DOHH2 (cell line): ENCODE measurements around the gene PLSCR2.

Source experiments
- CTCF ChIP-seq: fragments of 200-600 bp; sonication (generic); IDR thresholded peaks from one replicate; pipeline ENCODE4 v1.5.1; 2014; ENCODE audit warnings: antibody characterized with exemption, mild to moderate bottlenecking, low read depth, low read length; ENCODE audit not compliant: poor library complexity, severe bottlenecking
- EZH2phosphoT487 ChIP-seq: fragments of 200-600 bp; sonication (generic); IDR thresholded peaks from 2 replicates; pipeline ENCODE4 v1.6.1; 2017; ENCODE audit warnings: borderline replicate concordance, mild to moderate bottlenecking, antibody characterized with exemption, low read length, moderate library complexity, mixed read lengths

GRCh38 chr3:146501752-146502151 lies 32.4 kb upstream of the PLSCR2 start:
- TF ChIP-seq CTCF (no peak), EZH2phosphoT487 (no peak)
